ENCODE data around the gene RCC1.

- no peak for TF ChIP-seq CTCF (IDR thresholded peaks at IDR 0.05)
- TF ChIP-seq POLR2AphosphoS5 (IDR thresholded peaks at IDR 0.05; ENCODE audit: low read depth, low read length) = no peak
- TF ChIP-seq SIN3A (IDR thresholded peaks at IDR 0.05; ENCODE audit: borderline replicate concordance, insufficient read depth, low read depth, low read length) = no peak
- no peak for TF ChIP-seq REST (IDR thresholded peaks at IDR 0.05; ENCODE audit: insufficient read depth in 1 of 2, low read depth in 2 of 2, low read length in 1 of 2)
- no peak for TF ChIP-seq TCF7L2 (IDR thresholded peaks at IDR 0.05; ENCODE audit: low read depth, low read length)
These were observed 66.1 kb downstream of the RCC1 start for GRCh38 chr1:28571911-28572310.

Measured in Panc1 (cell line).